DOHH2 (cell line): ENCODE results near the gene LRRFIP2.

ENCODE experiments used
- EZH2phosphoT487 ChIP-seq: fragments of 200-600 bp; sonication (generic); IDR thresholded peaks from 2 replicates; pipeline ENCODE4 v1.6.1; 2017; ENCODE audit warnings: borderline replicate concordance, mild to moderate bottlenecking, antibody characterized with exemption, low read length, moderate library complexity, mixed read lengths
- TF ChIP-seq, protein P1 (sequence below): fragments of 200-600 bp; sonication (generic); IDR thresholded peaks from one replicate; pipeline ENCODE4 v1.5.1; 2014; ENCODE audit warnings: antibody characterized with exemption, mild to moderate bottlenecking, low read depth, low read length; ENCODE audit not compliant: poor library complexity, severe bottlenecking

DNA sequence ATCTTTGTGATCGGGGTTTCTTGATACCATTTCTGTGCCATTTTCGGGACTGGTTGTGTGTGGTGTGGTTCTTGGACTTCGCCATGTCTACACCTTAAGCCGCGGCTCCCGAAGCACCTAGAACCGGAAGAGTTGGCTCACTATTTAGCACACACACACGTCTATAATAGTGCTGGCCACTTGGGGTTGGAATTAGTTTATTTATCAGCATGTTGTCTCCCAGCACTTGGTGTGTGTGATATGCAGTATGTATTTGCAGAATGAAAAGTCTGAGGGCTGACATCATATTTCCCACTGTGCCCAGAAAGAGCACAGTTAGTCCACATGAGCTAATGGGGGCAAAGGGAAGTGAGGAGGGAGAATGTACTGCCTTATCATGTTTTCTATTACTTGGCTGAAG, 157.5 kb downstream of the LRRFIP2 start:
- TF ChIP-seq, protein P1, sequence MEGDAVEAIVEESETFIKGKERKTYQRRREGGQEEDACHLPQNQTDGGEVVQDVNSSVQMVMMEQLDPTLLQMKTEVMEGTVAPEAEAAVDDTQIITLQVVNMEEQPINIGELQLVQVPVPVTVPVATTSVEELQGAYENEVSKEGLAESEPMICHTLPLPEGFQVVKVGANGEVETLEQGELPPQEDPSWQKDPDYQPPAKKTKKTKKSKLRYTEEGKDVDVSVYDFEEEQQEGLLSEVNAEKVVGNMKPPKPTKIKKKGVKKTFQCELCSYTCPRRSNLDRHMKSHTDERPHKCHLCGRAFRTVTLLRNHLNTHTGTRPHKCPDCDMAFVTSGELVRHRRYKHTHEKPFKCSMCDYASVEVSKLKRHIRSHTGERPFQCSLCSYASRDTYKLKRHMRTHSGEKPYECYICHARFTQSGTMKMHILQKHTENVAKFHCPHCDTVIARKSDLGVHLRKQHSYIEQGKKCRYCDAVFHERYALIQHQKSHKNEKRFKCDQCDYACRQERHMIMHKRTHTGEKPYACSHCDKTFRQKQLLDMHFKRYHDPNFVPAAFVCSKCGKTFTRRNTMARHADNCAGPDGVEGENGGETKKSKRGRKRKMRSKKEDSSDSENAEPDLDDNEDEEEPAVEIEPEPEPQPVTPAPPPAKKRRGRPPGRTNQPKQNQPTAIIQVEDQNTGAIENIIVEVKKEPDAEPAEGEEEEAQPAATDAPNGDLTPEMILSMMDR = no peak
- TF ChIP-seq EZH2phosphoT487 = no peak
